Natural killer cell (primary cell): ENCODE measurements around the gene FILIP1L. TPM values are rescaled to one million over a fixed set of nuclear protein-coding genes. Genes with fewer than 3 reads are reported as not detected.

Source experiments
- ATAC-seq, 3 donors: fragments of 150-1000 bp in 2 of 3; fragments of 200-7000 bp in 1 of 3; cut with Tn5 transposase; 1 replicate in 1 of 3; 2 replicates in 2 of 3; pipeline ENCODE4 v1.10.0; 2021; ENCODE audit warnings: mild to moderate bottlenecking in 2 of 3, moderate library complexity in 2 of 3
- DNase-seq, 2 donors: peaks; one replicate each; pipeline versions ENCODE4 v3.0.0 to v3.0.0-alpha.2; 2013 to 2021; ENCODE audit warnings: mixed read lengths in 1 of 2
- H3K27ac ChIP-seq: one replicate; pipeline ENCODE4 v1.5.1; 2013; ENCODE audit warnings: mild to moderate bottlenecking, low read length
- H3K27me3 ChIP-seq: one replicate; pipeline ENCODE4 v1.6.1; 2013; ENCODE audit warnings: low read length; ENCODE audit not compliant: control insufficient read depth, insufficient read depth
- H3K36me3 ChIP-seq: one replicate; pipeline ENCODE4 v1.6.1; 2013; ENCODE audit warnings: low read length; ENCODE audit not compliant: control insufficient read depth, insufficient read depth
- H3K4me1 ChIP-seq: one replicate; pipeline ENCODE4 v1.6.1; 2013; ENCODE audit warnings: low read length; ENCODE audit not compliant: control insufficient read depth, insufficient read depth
- H3K4me3 ChIP-seq: one replicate; pipeline ENCODE4 v1.5.1; 2013; ENCODE audit warnings: low read length
- H3K9me3 ChIP-seq: one replicate; pipeline ENCODE4 v1.6.1; 2013; ENCODE audit warnings: low read length; ENCODE audit not compliant: control insufficient read depth, insufficient read depth
- H3K27ac Mint-ChIP-seq, 2 donors: one replicate each; pipeline ENCODE4 v1.8.0; 2022; ENCODE audit warnings: mild to moderate bottlenecking in 2 of 2, mixed read lengths in 2 of 2, moderate library complexity in 1 of 2
- H3K27me3 Mint-ChIP-seq, 2 donors: one replicate each; pipeline ENCODE4 v1.8.0; 2022; ENCODE audit warnings: low read depth in 2 of 2, mixed read lengths in 2 of 2
- H3K36me3 Mint-ChIP-seq: one replicate; pipeline ENCODE4 v1.8.0; 2022; ENCODE audit warnings: mixed read lengths
- H3K4me1 Mint-ChIP-seq, 2 donors: one replicate each; pipeline ENCODE4 v1.8.0; 2022; ENCODE audit warnings: mixed read lengths in 2 of 2
- H3K4me3 Mint-ChIP-seq: one replicate; pipeline ENCODE4 v1.8.0; 2022; ENCODE audit warnings: mild to moderate bottlenecking, moderate library complexity, mixed read lengths
- H3K9me3 Mint-ChIP-seq, 2 donors: one replicate each; pipeline ENCODE4 v1.8.0; 2022; ENCODE audit warnings: mixed read lengths in 2 of 2
- WGBS: methylation state at CpG from one replicate; pipeline ENCODE4 v1.1.7; 2013; ENCODE audit warnings: missing lambda C conversion rate; ENCODE audit not compliant: insufficient coverage; 5-methylcytosine and 5-hydroxymethylcytosine counted together
- intact Hi-C: fragments of 100-400 bp; cut with micrococcal nuclease; formaldehyde crosslinking; loops from one replicate; pipeline ENCODE4 v1.14.2; 2022
- total RNA-seq, 4 donors: library from RNA; stranded (reverse); fragments of 120-200 nt in 1 of 4; gene quantifications; one replicate each; pipeline versions ENCODE4 v1.2.3 to v1.2.4, GENCODE V29; 2013 to 2022
- TF ChIP-seq, protein P1 (sequence below): fragments of 200-600 bp; IDR thresholded peaks from one replicate; pipeline ENCODE4 v1.8.0; 2022; ENCODE audit warnings: antibody characterized with exemption

Gene FILIP1L
- total RNA-seq, 3 donors from 2014 or later (not counting 1 experiment from before 2014, with no cell fraction given): 0.12 TPM; not detected in 2

DNA sequence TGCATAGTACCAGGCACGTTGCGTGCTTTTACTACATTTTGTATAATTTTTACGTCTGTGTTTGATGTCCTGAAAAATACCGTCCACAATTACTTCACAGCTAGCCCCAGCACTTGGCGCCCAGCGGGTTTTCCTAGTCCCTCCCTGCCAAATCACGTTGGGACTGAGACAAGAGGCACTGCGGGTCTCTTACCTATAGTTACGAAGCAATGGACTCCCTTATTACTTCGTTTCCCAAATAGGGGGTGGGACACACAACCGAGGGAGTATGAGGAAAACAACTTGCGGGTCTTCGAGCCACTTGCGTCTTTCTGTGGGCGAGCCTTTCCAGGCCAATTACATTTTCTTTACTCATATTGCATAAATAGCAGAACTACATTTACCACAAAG is 297.3 kb downstream of the FILIP1L start:
- peak overlapping the region; percentile 58 for H3K4me3 ChIP-seq
- Mint-ChIP-seq H3K4me3 (peak overlapping the region; percentile 98), H3K9me3 (no peaks in the 10 kb centered on the region), H3K36me3 (no peaks in the 10 kb centered on the region), H3K27me3 (peaks cover 4 to 6% of the 10 kb centered on the region in 2 donors), H3K27ac (peak overlapping the region; percentile 99), H3K4me1 (peaks cover 25 to 27% of the 10 kb centered on the region in 2 donors)
- ATAC-seq: no peak
- H3K27me3 ChIP-seq: no peaks in the 10 kb centered on the region
- TF ChIP-seq, protein P1, sequence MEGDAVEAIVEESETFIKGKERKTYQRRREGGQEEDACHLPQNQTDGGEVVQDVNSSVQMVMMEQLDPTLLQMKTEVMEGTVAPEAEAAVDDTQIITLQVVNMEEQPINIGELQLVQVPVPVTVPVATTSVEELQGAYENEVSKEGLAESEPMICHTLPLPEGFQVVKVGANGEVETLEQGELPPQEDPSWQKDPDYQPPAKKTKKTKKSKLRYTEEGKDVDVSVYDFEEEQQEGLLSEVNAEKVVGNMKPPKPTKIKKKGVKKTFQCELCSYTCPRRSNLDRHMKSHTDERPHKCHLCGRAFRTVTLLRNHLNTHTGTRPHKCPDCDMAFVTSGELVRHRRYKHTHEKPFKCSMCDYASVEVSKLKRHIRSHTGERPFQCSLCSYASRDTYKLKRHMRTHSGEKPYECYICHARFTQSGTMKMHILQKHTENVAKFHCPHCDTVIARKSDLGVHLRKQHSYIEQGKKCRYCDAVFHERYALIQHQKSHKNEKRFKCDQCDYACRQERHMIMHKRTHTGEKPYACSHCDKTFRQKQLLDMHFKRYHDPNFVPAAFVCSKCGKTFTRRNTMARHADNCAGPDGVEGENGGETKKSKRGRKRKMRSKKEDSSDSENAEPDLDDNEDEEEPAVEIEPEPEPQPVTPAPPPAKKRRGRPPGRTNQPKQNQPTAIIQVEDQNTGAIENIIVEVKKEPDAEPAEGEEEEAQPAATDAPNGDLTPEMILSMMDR: no peak
- H3K4me1 ChIP-seq: peaks cover 5% of the 10 kb centered on the region
- DNase-seq: no peak
- no peaks in the 10 kb centered on the region for H3K36me3 ChIP-seq
- H3K9me3 ChIP-seq: no peaks in the 10 kb centered on the region
- 6% methylated on average over 14 of the region's 15 CpGs for WGBS
- peak overlapping the region; percentile 82 for H3K27ac ChIP-seq
- intact Hi-C loops: loop anchor here (1.0 to 10.0 kb wide), 3 partner anchors 443 to 912 kb away; partner anchors contain the start of genes DCBLD2, LNP1, TBC1D23 and TOMM70

DNA sequence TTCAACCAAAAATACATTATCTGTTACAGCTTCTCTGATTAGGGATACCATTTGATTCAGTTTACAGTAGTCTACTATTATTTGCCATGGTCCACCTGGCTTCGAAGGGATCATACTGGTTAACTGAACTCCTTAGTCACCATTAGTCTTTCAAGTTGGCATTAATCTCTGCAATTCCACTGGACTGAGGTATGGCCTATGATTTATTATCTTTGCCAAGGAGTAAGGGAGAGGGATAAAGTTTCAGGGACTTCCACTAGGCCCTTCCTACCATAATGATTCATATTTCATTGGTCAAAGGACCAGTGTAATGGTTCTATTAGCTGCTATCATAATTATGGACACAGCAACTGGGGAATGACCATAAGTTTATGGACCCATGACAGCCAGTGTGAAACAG is 303.9 kb downstream of the FILIP1L start:
- H3K36me3 Mint-ChIP-seq: peaks cover 5% of the 10 kb centered on the region
- TF ChIP-seq, protein P1: no peak
- H3K4me1 Mint-ChIP-seq: no peaks in the 10 kb centered on the region
- H3K4me3 ChIP-seq: no peak overlapping the region
- H3K9me3 ChIP-seq: peaks cover 2% of the 10 kb centered on the region
- ATAC-seq: no peak
- peaks cover 4 to 6% of the 10 kb centered on the region in 2 donors for H3K27me3 Mint-ChIP-seq
- WGBS: 94% methylated on average over 1 of the region's 1 CpG
- no peaks in the 10 kb centered on the region for H3K4me1 ChIP-seq
- H3K27ac Mint-ChIP-seq: no peak overlapping the region
- H3K27ac ChIP-seq: no peak overlapping the region
- peaks cover 0 to 5% of the 10 kb centered on the region in 2 donors for H3K9me3 Mint-ChIP-seq
- H3K4me3 Mint-ChIP-seq: no peak overlapping the region
- no peaks in the 10 kb centered on the region for H3K36me3 ChIP-seq
- intact Hi-C loops: loop anchor here (10.0 kb wide), 2 partner anchors 594 to 906 kb away; partner anchors contain the start of genes DCBLD2, LNP1 and TOMM70
- no peak for DNase-seq
- no peaks in the 10 kb centered on the region for H3K27me3 ChIP-seq

DNA sequence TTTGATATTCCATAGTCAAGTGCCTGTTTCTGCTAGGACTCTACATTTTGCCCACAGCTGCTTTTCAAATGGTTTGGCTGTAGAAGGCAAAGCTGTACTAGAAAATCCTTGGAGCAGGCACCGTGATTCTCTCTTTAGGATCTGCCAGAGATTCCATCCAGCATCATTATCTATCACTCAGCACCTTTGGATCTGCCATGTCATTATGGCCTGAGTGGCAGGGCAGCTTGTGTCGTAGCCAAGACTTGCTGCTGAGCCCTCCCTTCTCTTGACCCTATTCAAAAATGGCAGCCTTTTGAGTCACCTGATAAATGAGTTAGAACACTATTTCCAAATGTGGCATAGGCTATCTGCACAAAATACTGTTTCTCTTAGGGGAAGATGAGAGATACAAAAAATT is 304.7 kb downstream of the FILIP1L start:
- H3K4me3 ChIP-seq: no peak overlapping the region
- no peaks in the 10 kb centered on the region for H3K4me1 ChIP-seq
- no peaks in the 10 kb centered on the region for H3K36me3 ChIP-seq
- H3K27me3 Mint-ChIP-seq: peaks cover 0 to 4% of the 10 kb centered on the region in 2 donors
- ATAC-seq (no peak), DNase-seq (no peak)
- H3K36me3 Mint-ChIP-seq: peaks cover 7% of the 10 kb centered on the region
- H3K4me1 Mint-ChIP-seq: no peaks in the 10 kb centered on the region
- TF ChIP-seq, protein P1: no peak
- H3K27ac ChIP-seq: no peak overlapping the region
- intact Hi-C loops: no loop called here
- no peak overlapping the region for H3K27ac Mint-ChIP-seq
- peaks cover 10% of the 10 kb centered on the region for H3K9me3 ChIP-seq
- no peaks in the 10 kb centered on the region for H3K27me3 ChIP-seq
- 93% methylated on average over 2 of the region's 2 CpGs for WGBS
- H3K4me3 Mint-ChIP-seq: no peak overlapping the region
- H3K9me3 Mint-ChIP-seq: peaks cover 0 to 5% of the 10 kb centered on the region in 2 donors
